Urinary bladder (tissue), 4 donors: ENCODE results near the gene ABO. TPM values are rescaled to one million over a fixed set of nuclear protein-coding genes. Genes with fewer than 3 reads are reported as not detected.
"Not testable (repeated sequence)": the region's sequence is repeated elsewhere in the genome, so short reads cannot be mapped to it uniquely, and the experiment has no call there.

Experiments used
- DNase-seq: peaks from one replicate; pipeline ENCODE4 v3.0.0-alpha.2; 2015; ENCODE audit errors: extremely low spot score
- H3K27ac ChIP-seq: one replicate; pipeline ENCODE4 v1.5.1; 2013; ENCODE audit warnings: low read depth, mild to moderate bottlenecking, moderate library complexity
- H3K36me3 ChIP-seq: one replicate; pipeline ENCODE4 v1.6.1; 2013; ENCODE audit warnings: mild to moderate bottlenecking, moderate library complexity; ENCODE audit not compliant: insufficient read depth
- H3K4me1 ChIP-seq: one replicate; pipeline ENCODE4 v1.6.1; 2013; ENCODE audit warnings: mild to moderate bottlenecking, moderate library complexity; ENCODE audit not compliant: insufficient read depth
- H3K4me3 ChIP-seq: one replicate; pipeline ENCODE4 v1.5.1; 2013; ENCODE audit warnings: low read depth, low read length
- WGBS: extraction: QIAGEN DNeasy Blood & Tissue Kit; methylation state at CpG from one replicate; pipeline ENCODE4 v1.1.7; 2013; 5-methylcytosine and 5-hydroxymethylcytosine counted together
- polyA plus RNA-seq: library from polyadenylated mRNA; stranded (reverse); fragments of 200-250 nt; gene quantifications from one replicate; pipeline ENCODE4 v1.2.3, GENCODE V29; 2013
- total RNA-seq: library from RNA; depleted of rRNA; stranded (reverse); fragments of >200 nt; gene quantifications from one replicate; pipeline ENCODE4 v1.2.3, GENCODE V29; 2014
- donor health status: healthy with polysubstance abuse.
- donor health status: healthy.

The ABO gene
- total and polyA plus RNA-seq, 2 donors, result 1.4 to 1.9 TPM

DNA sequence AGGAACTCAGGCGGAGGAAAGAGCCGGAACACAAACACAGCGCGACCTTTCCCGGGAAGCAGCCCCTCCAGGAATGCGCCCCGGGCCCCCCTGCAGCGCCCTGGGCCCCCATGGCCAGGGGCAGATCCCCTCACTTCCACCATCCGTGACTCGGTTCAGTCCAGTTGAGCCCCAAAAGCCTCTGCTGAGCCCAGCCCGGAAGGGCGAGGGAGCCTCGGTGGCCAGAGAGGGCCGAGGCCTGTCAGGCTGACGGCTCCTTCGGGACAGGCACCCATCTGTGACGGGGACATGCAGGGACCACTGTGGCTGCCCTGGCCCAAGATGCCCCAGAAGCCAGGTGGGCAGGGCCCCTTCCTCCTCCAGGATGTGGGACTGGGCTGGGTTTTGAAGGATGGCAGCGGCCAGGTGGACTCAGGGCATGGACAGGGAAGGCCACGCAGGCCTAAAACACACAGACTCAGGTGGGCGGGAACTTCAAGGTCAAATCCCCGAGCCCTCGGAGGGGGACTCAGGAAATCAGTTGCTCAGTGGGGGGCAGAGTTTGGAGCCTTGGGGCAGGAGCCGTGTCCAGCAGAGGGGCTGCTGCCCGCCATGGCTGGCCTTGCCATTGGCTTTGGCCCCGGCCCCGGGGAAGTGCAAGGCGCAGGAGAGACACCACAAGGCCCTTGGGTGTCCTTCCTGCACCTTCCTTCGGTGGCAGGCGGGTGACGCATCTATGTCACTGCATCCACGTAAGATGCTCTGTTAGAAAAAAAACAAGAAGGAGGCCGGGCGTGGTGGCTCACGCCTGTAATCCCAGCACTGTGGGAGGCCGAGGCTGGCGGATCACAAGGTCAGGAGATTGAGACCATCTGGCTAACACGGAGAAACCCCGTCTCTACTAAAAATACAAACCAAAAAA lies 29.7 kb upstream of the ABO start:
- no peak for DNase-seq
- Histone ChIP-seq H3K4me1 (no peaks in the 10 kb centered on the region), H3K27ac (no peak overlapping the region), H3K4me3 (no peak overlapping the region), H3K36me3 (no peaks in the 10 kb centered on the region)
- WGBS, result 84% methylated on average over 38 of the region's 38 CpGs

DNA sequence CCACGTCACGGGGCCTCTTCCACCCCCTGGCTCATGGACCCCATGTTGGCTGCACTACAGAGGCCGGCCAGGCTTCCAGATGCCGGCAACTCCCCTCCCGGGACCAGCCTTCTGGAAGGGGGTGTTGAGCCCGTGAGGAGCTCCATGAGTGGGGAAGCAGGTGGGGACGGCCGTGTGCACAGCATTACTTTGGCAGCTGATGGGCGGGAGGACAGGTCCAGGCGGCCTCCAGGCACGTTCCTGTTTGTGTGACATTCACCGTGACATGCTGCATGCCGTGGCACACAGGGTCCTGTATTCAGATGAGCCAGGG lies 29.1 kb upstream of the ABO start:
- H3K27ac ChIP-seq, result no peak overlapping the region
- no peaks in the 10 kb centered on the region for H3K4me1 ChIP-seq
- no peak overlapping the region for H3K4me3 ChIP-seq
- WGBS, result 58% methylated on average over 13 of the region's 13 CpGs
- DNase-seq, result no peak
- no peaks in the 10 kb centered on the region for H3K36me3 ChIP-seq

DNA sequence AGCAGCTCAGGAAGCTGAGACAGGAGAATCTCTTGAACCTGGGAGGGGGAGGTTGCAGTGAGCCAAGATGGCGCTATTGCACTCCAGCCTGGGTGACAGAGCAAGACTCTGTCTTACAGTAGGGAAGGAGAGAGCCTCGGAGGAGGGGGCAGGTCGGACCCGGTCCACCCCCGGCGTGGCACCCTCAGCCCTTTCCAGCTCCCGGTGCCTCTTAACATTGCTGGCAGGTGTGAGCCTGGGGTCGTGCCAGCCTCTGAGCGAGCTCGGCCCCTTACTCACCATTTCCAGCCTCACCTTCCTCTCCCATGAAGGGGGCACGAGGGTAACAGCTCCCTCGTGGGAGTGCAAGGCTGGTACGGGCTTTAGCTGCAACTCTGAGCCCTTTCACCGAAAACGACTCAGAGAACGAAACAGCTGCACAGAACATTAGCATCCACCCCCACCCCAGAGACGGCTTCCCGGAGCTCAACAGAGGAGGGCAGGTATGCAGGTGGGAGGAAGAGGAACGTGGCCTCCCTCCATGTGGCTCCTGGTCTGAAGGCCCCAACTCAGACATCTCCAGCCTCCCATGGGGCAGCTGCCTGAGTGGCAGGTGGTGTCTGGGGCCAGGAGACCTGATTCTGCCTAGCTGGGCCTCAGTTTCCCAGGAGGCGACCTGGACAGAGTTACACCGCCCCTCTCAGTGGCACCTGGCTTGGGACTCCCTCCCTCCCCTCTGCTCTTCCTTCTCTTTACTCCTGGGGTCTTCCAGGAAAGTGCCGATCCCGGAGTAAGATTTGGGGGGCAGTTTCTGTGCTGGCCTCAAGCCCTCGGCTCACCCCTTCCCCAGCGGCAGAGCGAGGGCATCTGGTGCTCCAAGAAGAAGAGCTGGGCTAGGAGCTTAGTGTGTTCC lies 28.5 kb upstream of the ABO start:
- no peak for DNase-seq
- no peak overlapping the region for H3K27ac ChIP-seq
- 75% methylated on average over 26 of the region's 26 CpGs for WGBS
- H3K4me1 ChIP-seq, result no peaks in the 10 kb centered on the region
- no peak overlapping the region for H3K4me3 ChIP-seq
- H3K36me3 ChIP-seq, result no peaks in the 10 kb centered on the region

DNA sequence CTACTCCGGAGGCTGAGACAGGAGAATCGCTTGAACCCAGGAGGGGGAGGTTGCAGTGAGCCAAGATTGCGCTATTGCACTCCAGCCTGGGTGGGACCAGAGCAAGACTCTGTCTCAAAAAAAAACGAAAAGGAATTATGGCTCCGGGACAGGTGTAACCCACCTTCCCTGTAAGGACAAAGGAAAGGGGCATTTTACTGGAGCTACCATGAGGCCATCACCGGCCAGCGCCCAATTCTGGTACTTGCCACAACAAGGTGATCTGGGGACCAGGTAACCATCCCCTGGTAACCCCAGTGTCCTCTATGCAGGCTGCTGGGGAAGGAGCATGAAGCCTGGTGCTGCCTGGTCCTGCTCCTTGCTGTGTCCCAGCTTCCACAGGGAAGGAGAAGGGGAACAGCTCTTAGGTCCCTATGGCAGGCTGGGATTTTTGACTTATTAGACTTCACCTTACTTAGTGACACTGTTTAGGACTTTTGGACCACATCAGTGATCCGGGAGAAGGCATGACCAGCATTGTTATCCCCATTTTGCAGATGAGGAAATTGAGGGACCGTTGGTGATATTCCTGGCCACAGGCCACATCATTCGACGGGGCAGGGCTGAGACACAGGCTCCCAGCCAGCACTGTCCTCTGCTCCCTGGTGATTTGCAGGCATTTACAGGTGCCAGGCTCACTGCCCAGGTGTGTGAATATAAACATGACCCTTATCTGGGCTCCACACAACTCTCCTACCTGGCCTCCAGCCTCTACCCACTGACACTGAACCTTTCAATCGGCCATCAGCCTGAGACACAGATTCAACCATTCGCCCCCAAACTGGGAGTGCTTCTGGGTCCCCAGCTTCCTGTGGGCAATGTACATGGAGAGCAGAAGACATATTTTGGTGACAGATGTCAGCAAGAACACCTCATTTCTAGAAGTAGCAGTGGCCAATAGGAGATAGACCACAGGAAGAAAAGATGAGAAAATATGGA lies 26.5 kb upstream of the ABO start:
- no peaks in the 10 kb centered on the region for H3K36me3 ChIP-seq
- no peak overlapping the region for H3K4me3 ChIP-seq
- no peak for DNase-seq
- no peak overlapping the region for H3K27ac ChIP-seq
- no peaks in the 10 kb centered on the region for H3K4me1 ChIP-seq
- WGBS, result 91% methylated on average over 13 of the region's 13 CpGs

DNA sequence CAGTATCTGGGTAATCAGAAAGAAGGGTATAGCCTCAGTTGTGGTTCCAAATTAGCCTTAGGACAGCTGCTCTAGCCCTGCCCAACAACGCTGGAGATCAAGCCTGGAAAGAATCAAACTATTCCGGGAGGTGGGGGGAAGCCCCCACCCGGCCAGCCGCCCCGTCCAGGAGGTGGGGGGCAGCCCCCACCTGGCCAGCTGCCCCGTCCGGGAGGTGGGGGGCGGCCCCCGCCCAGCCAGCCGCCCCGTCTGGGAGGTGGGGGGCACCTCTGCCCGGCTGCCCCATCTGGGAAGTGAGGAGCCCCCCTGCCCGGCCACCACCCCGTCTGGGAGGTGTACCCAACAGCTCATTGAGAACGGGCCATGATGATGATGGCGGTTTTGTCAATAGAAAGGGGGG lies 25.0 kb upstream of the ABO start:
- not testable (repeated sequence) for H3K36me3 ChIP-seq, DNase-seq
- WGBS, result 75% methylated on average over 16 of the region's 16 CpGs

DNA sequence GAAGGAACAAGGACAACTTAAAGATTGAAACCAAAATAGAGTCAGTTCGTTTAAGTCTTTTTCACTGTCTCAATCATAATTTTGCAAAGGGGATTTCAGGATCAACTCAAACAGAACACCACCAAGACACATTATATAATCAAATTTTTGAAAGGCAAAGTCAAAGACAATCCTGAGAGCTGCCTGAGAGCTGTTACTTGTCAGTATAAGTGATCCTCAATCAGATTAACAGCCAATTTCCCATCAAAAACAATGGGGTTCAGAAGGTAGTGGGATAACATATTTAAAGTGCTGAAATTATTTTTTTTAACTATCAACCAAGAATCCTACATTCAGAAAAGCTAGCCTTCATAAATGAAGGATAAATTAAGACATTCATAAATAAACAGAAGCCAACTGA lies 19.3 kb upstream of the ABO start:
- H3K4me3 ChIP-seq, result no peak overlapping the region
- H3K36me3 ChIP-seq, result no peaks in the 10 kb centered on the region
- H3K4me1 ChIP-seq, result no peaks in the 10 kb centered on the region
- WGBS, result 64% methylated on average over 1 of the region's 1 CpG
- no peak overlapping the region for H3K27ac ChIP-seq
- DNase-seq, result no peak

More for the DNA sequence above, 25.0 kb upstream of the ABO start:
- not testable (repeated sequence) for H3K27ac ChIP-seq, H3K4me3 ChIP-seq, H3K4me1 ChIP-seq

DNA sequence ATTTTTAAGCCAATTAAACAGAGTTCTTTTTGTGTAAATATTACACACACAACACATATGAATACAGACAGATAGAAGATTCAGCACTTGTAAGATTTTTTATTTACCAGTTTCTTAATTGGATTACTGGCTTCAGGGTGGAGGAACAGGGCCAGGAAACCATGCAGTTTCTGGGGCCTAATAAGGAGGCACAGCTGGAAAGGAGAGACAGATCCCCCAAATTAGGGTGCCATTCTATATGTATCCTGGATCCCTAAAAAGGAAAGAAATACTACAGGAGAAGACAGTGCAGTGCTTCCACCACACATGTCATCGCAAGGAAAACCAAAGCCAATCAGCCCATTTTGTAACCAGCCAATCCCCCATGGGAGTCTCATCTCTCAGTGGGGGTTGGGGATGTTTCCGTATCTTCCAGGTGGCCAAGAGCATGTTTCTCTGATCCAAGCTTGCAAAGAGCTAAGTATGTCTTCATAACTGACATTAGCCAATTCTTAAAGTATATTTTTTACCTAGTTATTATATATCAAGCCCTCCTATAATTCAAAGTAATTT lies 15.8 kb upstream of the ABO start:
- Histone ChIP-seq H3K4me3 (no peak overlapping the region), H3K36me3 (no peaks in the 10 kb centered on the region), H3K27ac (no peak overlapping the region), H3K4me1 (no peaks in the 10 kb centered on the region)
- 91% methylated on average over 2 of the region's 2 CpGs for WGBS
- DNase-seq, result no peak

DNA sequence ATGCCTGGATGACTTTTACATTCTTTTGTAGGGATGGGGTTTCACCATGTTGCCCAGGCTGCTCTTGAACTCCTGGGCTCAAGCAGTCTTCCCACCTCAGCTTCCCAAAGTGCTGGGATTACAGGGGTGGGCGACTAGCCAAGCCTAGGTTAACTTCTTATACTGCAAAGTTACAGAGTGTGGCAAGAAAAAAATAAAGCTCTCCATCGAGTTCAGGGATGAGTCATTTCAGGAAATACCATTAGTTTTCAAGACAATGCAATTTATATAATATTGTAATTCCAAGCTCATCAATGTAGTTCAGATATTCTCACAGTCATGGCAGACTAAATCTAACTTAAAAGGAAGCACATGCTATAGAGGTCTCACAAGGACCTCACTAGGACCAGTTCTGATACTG lies 11.5 kb upstream of the ABO start:
- WGBS, result 32% methylated on average over 2 of the region's 2 CpGs
- DNase-seq, result no peak
- no peaks in the 10 kb centered on the region for H3K36me3 ChIP-seq
- no peak overlapping the region for H3K4me3 ChIP-seq
- no peak overlapping the region for H3K27ac ChIP-seq
- no peaks in the 10 kb centered on the region for H3K4me1 ChIP-seq

DNA sequence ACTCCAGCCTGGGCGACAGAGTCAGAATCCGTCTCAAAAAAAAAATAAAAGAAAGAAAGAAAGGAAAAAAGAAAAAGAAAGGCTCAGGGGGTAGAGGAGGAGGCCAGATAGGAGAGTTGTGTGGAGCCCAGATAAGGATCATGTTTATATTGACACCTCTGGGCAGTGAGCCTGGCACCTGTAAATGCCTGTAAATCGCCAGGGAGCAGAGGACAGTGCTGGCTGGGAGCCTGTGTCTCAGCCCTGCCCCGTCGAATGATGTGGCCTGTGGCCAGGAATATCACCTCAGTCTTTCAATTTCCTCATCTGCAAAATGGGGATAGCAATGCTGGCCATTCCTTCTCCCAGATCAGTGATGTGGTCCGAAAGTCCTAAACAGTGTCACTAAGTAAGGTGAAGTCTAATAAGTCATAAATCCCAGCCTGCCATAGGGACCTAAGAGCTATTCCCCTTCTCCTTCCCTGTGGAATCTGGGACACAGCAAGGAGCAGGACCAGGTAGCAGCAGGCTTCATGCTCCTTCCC lies 10.3 kb upstream of the ABO start:
- 73% methylated on average over 6 of the region's 6 CpGs for WGBS
- H3K4me3 ChIP-seq, result no peak overlapping the region
- no peak for DNase-seq
- no peaks in the 10 kb centered on the region for H3K36me3 ChIP-seq
- H3K27ac ChIP-seq, result no peak overlapping the region
- no peaks in the 10 kb centered on the region for H3K4me1 ChIP-seq

DNA sequence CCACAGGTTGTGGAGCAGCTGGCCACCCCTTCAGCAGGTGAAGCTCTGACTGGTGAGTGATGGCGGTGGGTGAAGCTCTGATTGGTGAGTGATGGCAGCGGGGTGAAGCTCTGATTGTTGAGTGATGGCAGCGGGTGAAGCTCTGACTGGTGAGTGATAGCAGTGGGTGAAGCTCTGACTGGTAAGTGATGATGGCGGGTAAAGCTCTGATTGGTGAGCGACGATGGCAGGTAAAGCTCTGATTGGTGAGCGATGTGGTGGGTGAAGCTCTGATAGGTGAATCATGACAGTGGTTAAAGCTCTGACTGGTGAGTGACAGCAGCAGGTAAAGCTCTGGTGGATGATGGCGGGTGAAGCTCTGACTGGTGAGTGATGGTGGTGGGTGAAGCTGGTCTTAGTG lies 9.4 kb upstream of the ABO start:
- Histone ChIP-seq H3K27ac (no peak overlapping the region), H3K36me3 (no peaks in the 10 kb centered on the region), H3K4me3 (no peak overlapping the region), H3K4me1 (no peaks in the 10 kb centered on the region)
- WGBS, result 96% methylated on average over 8 of the region's 8 CpGs
- DNase-seq, result no peak

DNA sequence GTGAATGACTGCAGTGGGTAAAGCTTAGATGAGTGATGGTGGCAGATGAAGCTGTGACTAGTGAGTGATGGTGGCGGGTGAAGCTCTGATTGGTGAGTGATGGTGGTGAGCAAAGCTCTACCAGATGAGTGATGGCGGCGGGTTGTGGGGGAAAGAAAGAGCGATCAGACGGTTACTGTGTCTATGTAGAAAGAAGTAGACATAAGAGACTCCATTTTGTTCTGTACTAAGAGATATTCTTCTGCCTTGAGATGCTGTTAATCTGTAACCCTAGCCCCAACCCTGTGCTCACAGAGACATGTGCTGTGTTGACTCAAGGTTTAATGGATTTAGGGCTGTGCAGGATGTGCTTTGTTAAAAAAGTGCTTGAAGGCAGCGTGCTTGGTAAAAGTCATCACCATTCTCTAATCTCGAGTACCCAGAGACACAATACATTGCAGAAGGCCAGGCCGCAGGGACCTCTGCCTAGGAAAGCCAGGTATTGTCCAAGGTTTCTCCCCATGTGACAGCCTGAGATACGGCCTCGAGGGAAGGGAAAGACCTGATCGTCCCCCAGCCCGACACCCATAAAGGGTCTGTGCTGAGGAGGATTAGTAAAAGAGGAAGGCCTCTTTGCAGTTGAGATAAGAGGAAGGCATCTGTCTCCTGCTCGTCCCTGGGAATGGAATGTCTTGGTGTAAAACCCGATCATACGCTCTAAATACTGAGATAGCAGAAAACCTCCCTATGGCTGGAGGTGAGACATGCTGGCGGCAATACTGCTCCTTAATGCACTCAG lies 8.4 kb upstream of the ABO start:
- WGBS, result 59% methylated on average over 16 of the region's 16 CpGs
- H3K4me3 ChIP-seq, H3K36me3 ChIP-seq, DNase-seq, H3K4me1 ChIP-seq, H3K27ac ChIP-seq: not testable (repeated sequence)

DNA sequence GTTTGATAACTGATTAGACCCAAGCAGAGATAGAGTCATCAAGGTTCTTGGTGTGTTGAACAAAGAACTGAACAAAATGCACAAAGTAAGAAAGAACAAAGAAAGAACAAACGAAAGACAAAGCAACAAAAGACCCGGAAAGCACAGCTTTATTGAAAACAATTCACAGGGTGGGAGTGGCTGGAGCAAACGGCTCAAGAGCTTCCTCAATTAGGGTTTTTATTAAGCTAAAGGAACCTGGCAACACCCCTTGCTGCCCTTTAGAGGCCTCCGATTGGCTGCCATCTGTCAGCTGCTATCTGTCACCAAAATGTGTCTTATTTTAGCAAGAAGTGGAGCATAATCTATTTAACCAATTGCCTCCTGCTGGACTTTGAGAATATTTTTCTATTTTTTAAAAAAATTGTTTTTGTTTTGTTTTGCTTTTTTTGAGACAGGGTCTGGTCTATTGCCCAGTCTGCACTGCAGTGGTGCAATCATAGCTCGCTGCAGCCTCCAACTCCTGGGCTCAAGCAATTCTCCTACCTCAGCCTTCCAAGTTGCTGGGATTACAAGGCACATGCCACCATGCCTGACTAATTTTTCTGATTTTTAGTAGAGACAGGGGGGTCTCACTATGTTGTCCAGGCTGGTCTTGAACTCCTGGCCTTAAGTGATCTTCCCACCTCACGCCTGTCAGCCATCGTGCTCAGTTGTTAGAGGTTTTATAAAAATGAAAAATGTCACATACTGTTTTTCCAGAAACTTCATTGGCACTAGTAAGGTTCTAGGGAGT lies 7.7 kb upstream of the ABO start:
- no peak overlapping the region for H3K4me3 ChIP-seq
- 65% methylated on average over 7 of the region's 7 CpGs for WGBS
- no peaks in the 10 kb centered on the region for H3K36me3 ChIP-seq
- no peak overlapping the region for H3K27ac ChIP-seq
- no peak for DNase-seq
- no peaks in the 10 kb centered on the region for H3K4me1 ChIP-seq
